Islet precursor cell (in vitro differentiated cells): ENCODE data around the gene UXS1.

ENCODE experiments used
- DNase-seq: peaks from one replicate; pipeline ENCODE4 v3.0.0-alpha.2; 2018

The UXS1 gene

DNA sequence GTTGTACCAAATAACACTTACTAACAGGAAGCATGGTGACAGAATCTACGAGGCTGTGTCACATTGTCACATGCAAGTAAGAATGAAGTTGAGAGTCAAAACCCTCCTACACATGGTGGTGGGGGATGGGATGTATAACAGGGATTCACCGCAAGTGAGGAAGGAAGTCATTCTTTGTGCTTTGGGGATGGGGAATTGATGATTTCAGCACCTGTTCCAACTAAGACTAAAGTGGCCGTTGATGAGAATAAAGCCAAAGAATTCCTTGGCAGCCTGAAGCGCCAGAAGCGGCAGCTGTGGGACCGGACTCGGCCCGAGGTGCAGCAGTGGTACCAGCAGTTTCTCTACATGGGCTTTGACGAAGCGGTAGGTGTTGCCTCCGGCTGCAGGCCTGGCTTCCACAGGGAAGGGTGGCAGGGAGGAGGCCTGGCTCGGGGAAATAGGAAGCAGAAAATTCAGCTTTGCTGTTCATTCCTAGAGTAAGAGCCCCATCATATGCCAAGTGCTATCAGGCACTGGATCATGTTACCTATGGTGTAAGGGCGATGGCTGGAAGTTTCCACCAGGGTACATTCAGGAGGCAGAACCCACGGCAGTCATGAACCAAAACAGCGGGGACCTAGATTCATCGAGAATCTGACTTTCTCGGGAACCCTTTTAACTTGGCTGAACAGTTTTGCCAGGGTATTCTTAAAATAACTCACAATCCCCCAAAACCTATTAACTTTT, 120.3 kb downstream of the UXS1 start:
- DNase-seq: no peak

- DNase-seq: no peak
Observed at GRCh38 chr2:106070181-106070580, 123.9 kb downstream of the UXS1 start.

- no peak for DNase-seq
Observed at GRCh38 chr2:106068451-106068850, 125.7 kb downstream of the UXS1 start.

DNA sequence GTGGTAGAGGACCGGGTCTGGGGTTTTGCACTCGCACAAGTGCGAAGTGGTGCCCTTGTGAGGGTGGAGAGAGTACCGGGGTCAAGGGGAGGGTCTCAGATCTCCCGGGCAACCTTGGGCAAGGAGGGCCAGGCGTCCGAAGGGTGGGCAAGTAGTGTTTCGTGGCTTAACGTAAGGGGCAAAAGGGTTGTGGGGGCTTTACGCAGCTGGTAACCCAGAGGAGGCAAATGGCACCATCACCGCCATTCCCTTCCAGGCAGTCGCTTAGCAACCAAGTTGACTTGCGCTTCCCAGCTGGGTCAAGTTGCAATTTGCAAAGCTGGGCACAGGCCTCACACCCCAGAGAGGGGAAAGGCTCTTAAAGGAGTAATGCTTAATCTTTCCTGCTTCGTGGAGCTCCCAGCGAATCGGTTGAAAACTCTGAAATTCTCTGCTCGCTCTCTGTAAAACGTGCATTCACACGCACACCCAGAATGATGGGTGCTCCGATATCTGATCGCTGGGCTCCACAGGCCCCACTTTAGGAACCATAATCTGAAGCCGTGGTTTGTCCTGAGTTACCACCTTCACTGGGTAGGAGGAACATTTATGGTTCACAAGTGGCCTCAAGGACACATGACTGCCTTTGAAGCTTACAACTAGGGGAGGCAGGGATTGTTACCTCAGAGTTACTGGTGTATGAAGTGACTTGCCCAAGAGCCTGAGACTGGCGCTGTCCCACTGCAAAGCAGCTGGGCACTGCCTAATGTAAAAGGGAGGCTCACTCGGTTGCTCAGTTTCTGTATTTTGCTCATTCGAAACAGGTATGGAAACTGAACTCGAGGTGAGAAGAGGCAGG, 127.9 kb downstream of the UXS1 start:
- DNase-seq: peak; percentile 43

- peak; percentile 52 for DNase-seq
Observed at GRCh38 chr2:106065268-106065982, 128.7 kb downstream of the UXS1 start.

- peak; percentile 15 for DNase-seq
Observed at GRCh38 chr2:106063181-106063580, 130.9 kb downstream of the UXS1 start.

GRCh38 chr2:106062627-106063026, 131.5 kb downstream of the UXS1 start:
- peak; percentile 12 for DNase-seq

DNA sequence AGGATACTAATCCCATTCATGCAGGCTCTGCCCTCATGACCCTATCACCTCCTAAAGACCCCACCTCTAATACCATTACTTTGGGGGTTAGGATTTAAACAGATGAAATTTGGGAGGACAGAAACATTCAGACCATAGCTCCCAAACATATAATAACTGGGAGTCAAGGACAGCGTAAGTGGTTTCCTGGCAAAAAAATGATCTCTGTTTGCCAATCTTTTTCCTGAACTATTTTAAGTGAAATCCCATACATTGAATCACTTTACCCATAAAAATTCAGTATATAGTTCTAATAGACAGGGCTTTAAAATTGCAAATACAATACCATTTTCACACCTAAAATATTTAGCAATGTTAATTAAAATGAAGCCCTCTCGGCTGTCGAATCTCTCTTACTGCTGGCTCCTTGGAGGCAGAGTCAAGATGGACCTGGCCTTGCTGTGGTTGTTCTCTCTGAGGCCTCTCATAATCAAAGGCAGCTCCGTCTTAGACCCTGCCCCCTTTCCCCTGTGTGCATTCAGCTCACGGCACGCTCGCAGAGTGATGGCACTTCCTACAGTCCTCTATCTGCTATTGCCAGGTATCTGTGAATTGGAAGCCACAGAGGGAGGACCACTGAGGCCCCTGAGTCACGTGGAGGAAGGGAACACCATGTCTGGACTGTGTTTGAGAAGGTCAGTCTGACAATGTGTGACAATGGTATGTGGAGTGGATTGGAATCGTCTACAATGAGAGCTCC, 132.3 kb downstream of the UXS1 start:
- peak; percentile 27 for DNase-seq

DNA sequence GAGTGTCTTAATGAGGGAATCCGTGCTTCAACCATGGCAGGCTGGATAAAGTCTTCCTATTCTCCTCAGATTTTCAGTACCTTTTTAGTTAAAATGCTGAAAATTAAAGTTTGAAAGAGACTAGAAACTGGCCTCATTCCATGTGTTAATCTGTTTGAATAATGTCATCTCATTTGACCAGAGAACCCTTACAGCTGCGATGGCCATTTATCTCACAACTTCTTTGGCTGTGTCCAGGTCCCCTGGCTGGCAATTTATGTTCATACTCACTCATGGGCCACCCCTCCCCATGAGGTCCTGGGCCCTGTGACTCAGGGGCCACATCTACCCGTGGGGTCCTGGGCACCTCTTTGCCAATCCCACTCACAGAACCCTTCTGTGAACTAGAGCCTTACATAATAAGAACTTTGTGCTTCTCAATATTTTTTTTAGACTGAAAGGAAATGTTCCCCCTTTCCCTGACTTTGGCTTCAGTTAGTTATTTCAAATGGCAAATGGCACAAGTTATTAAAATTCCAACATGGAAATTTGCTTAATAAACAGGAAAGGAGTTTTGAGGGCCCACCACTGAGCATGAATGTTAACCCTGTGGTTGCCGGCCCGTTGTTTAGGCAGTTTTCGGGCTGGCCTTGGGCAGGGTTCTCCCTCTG, 134.6 kb downstream of the UXS1 start:
- peak; percentile 15 for DNase-seq

GRCh38 chr2:106058469-106059137, 135.5 kb downstream of the UXS1 start:
- peak; percentile 18 for DNase-seq

DNA sequence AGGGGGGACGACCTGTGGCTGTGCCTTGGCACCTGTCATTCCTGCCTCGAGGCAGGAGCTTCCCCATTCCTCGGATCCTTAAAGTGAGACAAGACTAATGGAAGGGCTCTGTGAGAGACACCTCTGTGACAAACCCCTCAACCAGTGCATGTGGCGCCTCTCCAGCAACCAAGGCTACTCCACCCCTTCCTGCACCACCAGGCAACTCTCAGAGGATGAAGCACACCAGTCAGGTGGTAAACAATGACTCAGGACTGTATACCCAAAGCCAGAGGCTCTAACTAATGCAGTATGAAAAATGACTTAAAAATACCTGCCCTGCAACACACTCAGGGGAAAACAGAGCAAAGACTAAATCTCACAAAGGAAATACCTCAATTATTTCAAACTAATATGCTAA, 136.9 kb downstream of the UXS1 start:
- DNase-seq: no peak

DNA sequence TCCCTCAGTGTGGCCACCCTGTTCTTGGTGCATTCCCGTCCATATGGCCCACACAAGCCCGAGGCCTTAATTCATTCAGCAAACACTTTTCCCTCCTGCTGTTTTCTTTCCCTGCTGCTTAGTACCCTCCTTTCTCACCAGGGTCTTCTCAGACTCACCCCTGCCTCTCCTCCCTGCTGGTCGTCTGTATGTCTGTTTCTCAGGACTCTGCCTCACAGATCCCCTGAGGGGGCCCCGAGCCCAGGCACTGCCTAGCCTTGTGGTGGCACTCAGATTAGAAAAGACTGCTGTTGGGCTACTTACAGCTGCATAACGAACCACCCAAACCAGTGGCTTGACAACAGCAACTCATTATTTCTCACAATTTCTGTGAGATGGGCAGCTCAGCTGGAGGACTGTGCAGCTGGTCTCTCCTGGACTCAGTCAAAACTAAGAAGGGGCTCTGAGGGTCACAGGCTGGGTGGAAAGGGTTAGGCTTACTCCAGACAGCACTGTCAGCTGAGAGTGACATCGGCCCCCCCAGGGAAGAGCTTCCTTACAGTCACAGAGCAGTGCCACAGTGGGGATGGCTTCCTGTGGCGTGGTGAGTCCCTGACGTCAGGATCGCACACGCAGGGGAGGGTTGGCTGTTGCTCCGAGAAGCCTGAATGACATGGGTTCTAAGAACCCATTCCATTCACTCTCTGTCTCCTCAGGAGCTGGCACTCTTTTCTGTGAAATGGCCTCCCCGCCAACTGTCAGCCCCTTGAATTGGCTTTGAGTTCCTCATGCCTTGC, 139.0 kb downstream of the UXS1 start:
- DNase-seq: peak; percentile 51

DNA sequence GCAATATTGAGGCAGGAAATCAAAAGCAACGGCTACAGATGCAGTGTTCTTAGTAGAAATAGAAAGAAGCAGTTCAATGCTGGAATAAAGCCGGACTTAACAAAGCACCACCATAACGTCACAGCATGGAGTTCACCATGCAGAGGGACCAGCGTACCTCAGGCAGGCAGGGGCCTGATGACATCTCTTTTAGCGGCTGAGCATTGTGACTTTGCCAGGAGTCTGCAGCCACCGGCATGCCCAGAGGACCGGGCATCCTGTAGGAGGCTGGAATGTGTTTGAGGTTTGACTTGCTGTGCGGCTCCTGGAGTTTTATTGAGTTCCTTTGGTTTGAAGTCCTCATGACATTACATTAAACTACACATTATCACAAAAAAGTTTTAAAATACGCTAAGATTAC, 139.8 kb downstream of the UXS1 start:
- no peak for DNase-seq

DNA sequence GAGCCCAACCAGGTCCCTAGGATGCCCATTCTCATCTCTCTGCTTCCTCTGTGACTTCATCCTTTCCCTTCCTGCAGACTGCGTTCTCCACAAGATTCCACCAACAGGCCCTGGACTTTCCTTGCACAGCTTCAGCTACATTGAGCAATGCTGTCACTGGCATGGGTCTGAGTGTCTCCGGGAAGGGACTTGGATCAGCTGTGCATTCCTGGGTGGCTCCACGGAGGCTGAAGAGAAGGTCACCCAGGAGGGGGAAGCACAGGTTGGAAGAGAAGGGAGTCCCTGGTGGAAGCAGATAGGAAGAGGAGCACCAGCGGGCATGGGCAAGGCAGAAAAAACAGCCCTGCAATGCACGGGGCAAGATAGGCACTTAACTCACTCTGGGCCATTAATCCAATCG, 140.5 kb downstream of the UXS1 start:
- no peak for DNase-seq

DNA sequence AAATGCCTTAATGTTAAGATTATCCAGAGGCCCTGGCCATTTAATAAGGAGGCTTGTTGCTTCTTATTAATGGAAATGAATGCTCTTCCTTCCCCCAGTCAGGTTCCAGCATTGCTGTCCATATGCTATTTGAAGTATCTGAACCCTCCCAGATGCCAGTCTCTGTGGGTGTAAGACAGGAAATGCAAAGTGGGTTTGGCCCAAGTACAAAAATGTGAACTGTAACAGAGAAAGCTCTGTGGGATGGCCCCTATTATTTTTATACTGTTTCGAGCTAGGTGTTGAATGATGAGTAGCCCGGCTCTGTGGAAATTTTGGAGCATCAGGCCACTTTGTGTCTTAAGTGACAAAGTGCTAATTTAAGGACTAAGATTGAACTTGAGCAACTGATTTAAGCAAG, 141.0 kb downstream of the UXS1 start:
- DNase-seq: no peak

- DNase-seq: no peak
Observed at GRCh38 chr2:106044859-106045258, 149.2 kb downstream of the UXS1 start.

GRCh38 chr2:106044021-106044420, 150.1 kb downstream of the UXS1 start:
- DNase-seq: no peak
